Gastroesophageal sphincter (tissue), 4 donors: Measurements from ENCODE around the gene ZNF160. TPM values are rescaled to one million over a fixed set of nuclear protein-coding genes. Genes with fewer than 3 reads are reported as not detected.

ENCODE experiments used
- ATAC-seq: fragments of 150-250 bp; one replicate; pipeline ENCODE4 v1.9.1; 2016; ENCODE audit warnings: mild to moderate bottlenecking, moderate library complexity
- H3K27ac ChIP-seq, 4 donors: fragments of 200-600 bp; sonication (generic) in 3 of 4; 1 replicate in 3 of 4; 2 replicates in 1 of 4; pipeline ENCODE4 v1.5.1; 2016 to 2019
- H3K27me3 ChIP-seq: fragments of 200-600 bp; sonication (generic); one replicate; pipeline ENCODE4 v1.5.1; 2019
- H3K36me3 ChIP-seq, 2 donors: fragments of 200-600 bp; sonication (generic); one replicate each; pipeline ENCODE4 v1.5.1; 2019; ENCODE audit warnings: control low read depth in 1 of 2
- H3K4me1 ChIP-seq, 3 donors: fragments of 200-600 bp; sonication (generic); 1 replicate in 2 of 3; 2 replicates in 1 of 3; pipeline ENCODE4 v1.5.1; 2016 to 2019; ENCODE audit warnings: control low read depth in 2 of 3
- H3K4me3 ChIP-seq, 2 donors: fragments of 200-600 bp; sonication (generic); one replicate each; pipeline ENCODE4 v1.5.1; 2019; ENCODE audit warnings: mild to moderate bottlenecking in 1 of 2, moderate library complexity in 1 of 2
- H3K9me3 ChIP-seq, 3 donors: fragments of 200-600 bp; sonication (generic); one replicate each; pipeline ENCODE4 v1.5.1; 2017 to 2019; ENCODE audit warnings: control low read depth in 2 of 3
- EP300 ChIP-seq: sonication (generic); formaldehyde crosslinking; IDR thresholded peaks from one replicate; pipeline ENCODE4 v1.6.1; 2017; ENCODE audit warnings: antibody characterized with exemption, mild to moderate bottlenecking
- POLR2A ChIP-seq, 2 donors: fragments of 450-650 bp; IDR thresholded peaks; one replicate each; pipeline ENCODE4 v1.6.1; 2017; ENCODE audit warnings: antibody characterized with exemption in 2 of 2, mild to moderate bottlenecking in 2 of 2, moderate library complexity in 1 of 2
- POLR2AphosphoS5 ChIP-seq: sonication (generic); formaldehyde crosslinking; IDR thresholded peaks from one replicate; pipeline ENCODE4 v1.6.1; 2017; ENCODE audit warnings: antibody characterized with exemption
- WGBS, 2 donors: methylation state at CpG; one replicate each; pipeline ENCODE4 v1.1.5; 2018; ENCODE audit warnings: low coverage in 1 of 2; 5-methylcytosine and 5-hydroxymethylcytosine counted together
- total RNA-seq, 4 donors: library from RNA; depleted of rRNA; stranded (reverse); fragments of >200 nt; gene quantifications; one replicate each; pipeline ENCODE4 v1.1.0, GENCODE V29; 2016
- TF ChIP-seq, protein P1 (sequence below), 4 experiments: fragments of 200-600 bp in 2 of 4; fragments of 450-650 bp in 2 of 4; sonication (generic) in 1 of 4; IDR thresholded peaks; one replicate each; pipeline ENCODE4 v1.5.1; 2017 to 2019; ENCODE audit warnings: antibody characterized with exemption in 4 of 4, mild to moderate bottlenecking in 2 of 4, moderate library complexity in 2 of 4

ZNF160 gene
- total RNA-seq, 4 donors from 2014 or later, result 21.4 to 71.1 (median 31.7) TPM

DNA sequence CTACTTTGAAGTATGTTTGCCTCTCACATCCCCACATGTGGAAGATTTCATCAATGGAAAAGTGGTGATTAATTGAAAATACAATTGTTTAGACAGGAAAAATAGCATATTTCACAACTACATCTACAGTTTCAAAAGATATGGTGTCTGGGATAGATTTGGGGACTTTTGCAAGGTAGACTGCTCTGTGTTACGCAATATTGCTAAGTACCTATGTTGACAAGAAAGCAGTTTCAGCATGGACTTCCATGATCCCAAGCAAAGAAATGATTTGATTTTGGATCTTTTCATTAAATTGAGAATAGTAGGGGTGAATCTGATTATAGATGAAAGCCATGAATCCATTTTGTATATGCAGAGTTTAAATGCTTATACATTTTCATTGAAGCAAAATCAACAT lies 10.5 kb downstream of the ZNF160 start:
- no peaks in the 10 kb centered on the region for H3K4me1 ChIP-seq

DNA sequence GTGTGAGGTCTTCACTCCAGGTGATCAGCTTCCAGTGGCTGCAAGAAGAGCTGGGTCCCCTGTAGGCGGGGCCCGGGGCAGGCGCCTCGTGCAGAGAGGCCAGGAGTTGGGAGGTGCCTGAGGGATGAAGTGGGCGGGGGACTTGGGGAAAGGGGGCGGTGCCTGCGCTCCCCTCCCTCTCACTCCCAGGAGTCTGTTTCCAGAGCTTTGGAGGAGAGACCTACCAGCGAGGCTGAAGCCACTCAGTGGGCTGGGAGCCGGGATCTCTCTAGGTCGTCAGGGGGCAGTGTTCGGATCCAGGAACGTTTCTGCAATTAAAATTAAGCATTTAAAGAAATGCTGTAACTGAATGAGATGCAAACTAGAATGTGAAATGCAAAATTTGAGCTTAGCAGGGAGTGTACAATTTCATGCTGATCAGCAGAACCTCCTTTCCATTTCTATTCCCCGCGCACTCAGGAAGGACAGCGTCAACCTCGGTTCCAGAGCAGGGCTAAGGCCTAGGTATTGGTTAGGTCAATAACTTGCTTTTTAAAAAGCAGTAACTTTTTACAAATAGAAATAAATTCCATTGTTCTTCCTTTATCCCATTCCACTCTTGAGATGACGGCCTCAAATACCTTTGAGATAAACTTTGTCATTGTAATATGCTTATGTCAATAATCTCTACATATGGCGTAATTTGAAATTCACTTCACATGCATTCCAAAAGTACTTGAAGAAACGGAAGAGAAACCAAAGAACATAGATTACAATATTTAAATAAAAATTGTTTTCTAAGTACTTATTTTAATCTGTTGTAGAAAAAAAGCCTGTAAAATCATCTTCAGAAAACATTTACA lies 11.6 kb downstream of the ZNF160 start:
- Histone ChIP-seq H3K4me1 (no peaks in the 10 kb centered on the region), H3K4me3 (no peak overlapping the region), H3K27ac (no peak overlapping the region), H3K9me3 (no peaks in the 10 kb centered on the region), H3K36me3 (peaks cover 0 to 66% of the 10 kb centered on the region in 2 donors), H3K27me3 (no peaks in the 10 kb centered on the region)
- no peak for ATAC-seq
- 93% methylated on average over 7 of the region's 19 CpGs for WGBS, 2 donors
- no peak for TF ChIP-seq POLR2AphosphoS5
- no peak for TF ChIP-seq POLR2A (IDR thresholded peaks at IDR 0.05)
- TF ChIP-seq, protein P1, sequence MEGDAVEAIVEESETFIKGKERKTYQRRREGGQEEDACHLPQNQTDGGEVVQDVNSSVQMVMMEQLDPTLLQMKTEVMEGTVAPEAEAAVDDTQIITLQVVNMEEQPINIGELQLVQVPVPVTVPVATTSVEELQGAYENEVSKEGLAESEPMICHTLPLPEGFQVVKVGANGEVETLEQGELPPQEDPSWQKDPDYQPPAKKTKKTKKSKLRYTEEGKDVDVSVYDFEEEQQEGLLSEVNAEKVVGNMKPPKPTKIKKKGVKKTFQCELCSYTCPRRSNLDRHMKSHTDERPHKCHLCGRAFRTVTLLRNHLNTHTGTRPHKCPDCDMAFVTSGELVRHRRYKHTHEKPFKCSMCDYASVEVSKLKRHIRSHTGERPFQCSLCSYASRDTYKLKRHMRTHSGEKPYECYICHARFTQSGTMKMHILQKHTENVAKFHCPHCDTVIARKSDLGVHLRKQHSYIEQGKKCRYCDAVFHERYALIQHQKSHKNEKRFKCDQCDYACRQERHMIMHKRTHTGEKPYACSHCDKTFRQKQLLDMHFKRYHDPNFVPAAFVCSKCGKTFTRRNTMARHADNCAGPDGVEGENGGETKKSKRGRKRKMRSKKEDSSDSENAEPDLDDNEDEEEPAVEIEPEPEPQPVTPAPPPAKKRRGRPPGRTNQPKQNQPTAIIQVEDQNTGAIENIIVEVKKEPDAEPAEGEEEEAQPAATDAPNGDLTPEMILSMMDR (IDR thresholded peaks at IDR 0.05), result no peak
- no peak for TF ChIP-seq EP300

More for the DNA sequence above, 10.5 kb downstream of the ZNF160 start:
- H3K27ac ChIP-seq, result no peak overlapping the region
- H3K4me3 ChIP-seq, result no peak overlapping the region
- ATAC-seq, result no peak
- H3K9me3 ChIP-seq, result no peaks in the 10 kb centered on the region
- 14 to 42% methylated on average over 1 of the region's 1 CpG for WGBS, 2 donors
- peaks cover 0 to 60% of the 10 kb centered on the region in 2 donors for H3K36me3 ChIP-seq
- TF ChIP-seq, protein P1 (IDR thresholded peaks at IDR 0.05), result no peak
- no peak for TF ChIP-seq POLR2A (IDR thresholded peaks at IDR 0.05)
- no peak for TF ChIP-seq EP300
- no peaks in the 10 kb centered on the region for H3K27me3 ChIP-seq

DNA sequence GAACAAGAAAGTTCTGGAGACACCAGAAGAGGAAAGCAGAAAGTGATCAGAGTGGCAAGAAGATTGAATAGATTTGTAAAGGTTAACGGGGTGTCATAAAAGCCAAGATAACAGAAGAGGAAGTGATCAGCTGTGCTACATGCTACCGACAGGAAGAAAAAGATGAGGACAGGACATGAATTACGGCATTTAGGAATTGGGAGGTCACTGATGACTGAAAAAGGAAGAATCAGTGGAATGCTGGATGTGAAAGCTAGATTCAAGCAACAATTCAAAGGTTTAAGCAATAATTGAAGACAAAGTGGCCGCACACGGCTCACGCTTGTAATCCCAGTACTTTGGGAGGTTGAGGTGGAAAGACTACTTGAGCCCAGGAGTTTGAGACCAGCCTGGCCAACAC lies 15.1 kb downstream of the ZNF160 start:
- TF ChIP-seq EP300, result no peak
- TF ChIP-seq POLR2A (IDR thresholded peaks at IDR 0.05), result no peak
- no peak for TF ChIP-seq POLR2AphosphoS5
- TF ChIP-seq, protein P1 (IDR thresholded peaks at IDR 0.05), result no peak
- WGBS, 2 donors, result 81 to 93% methylated on average over 6 of the region's 6 CpGs
- no peak for ATAC-seq

DNA sequence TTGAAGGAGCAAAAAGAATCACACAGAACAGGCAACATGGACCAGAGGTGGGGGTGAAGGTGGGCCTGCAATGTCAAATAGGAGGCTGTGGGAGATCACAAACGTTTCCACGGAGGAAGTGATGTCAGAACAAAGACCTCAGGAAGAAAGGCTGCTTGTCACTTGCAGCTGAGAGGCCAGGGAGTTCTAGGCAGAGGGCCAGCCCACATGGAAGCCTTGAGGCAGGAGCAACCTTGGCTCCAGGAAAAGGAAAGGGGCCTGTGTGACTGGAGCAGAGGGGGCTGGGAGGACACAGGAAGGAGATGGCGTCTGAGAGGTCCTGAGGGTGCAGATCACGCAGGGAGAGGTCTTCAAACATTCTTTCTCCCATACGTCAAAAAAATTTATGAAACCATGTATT lies 16.3 kb downstream of the ZNF160 start:
- Histone ChIP-seq H3K9me3 (no peaks in the 10 kb centered on the region), H3K36me3 (peaks cover 0 to 98% of the 10 kb centered on the region in 2 donors)
- peak; percentile 55 for ATAC-seq

More for the DNA sequence above, 15.1 kb downstream of the ZNF160 start:
- peaks cover 0 to 95% of the 10 kb centered on the region in 2 donors for H3K36me3 ChIP-seq
- H3K4me3 ChIP-seq, result no peak overlapping the region
- no peaks in the 10 kb centered on the region for H3K27me3 ChIP-seq
- no peaks in the 10 kb centered on the region for H3K4me1 ChIP-seq
- H3K9me3 ChIP-seq, result no peaks in the 10 kb centered on the region
- H3K27ac ChIP-seq, result peak overlapping the region in 3 of 4 donors; percentile 2 to 57 (median 35)

More for the DNA sequence above, 16.3 kb downstream of the ZNF160 start:
- Histone ChIP-seq H3K27me3 (no peaks in the 10 kb centered on the region), H3K4me1 (no peaks in the 10 kb centered on the region), H3K4me3 (no peak overlapping the region), H3K27ac (peak overlapping the region in 2 of 4 donors; percentile 19 to 64)
- WGBS, 2 donors, result 29 to 57% methylated on average over 5 of the region's 5 CpGs
- no peak for TF ChIP-seq POLR2A (IDR thresholded peaks at IDR 0.05)
- TF ChIP-seq, protein P1 (IDR thresholded peaks at IDR 0.05), result no peak
- TF ChIP-seq EP300, result no peak
- TF ChIP-seq POLR2AphosphoS5, result no peak
